SIG-M5 treated with dmso at 0.1 percent for 504 hours (cell line): ENCODE data around the gene HPSE2.
"Not testable (repeated sequence)": the region's sequence is repeated elsewhere in the genome, so short reads cannot be mapped to it uniquely, and the experiment has no call there.

Source experiments
- DNase-seq: peaks from one replicate; lab custom pipeline; 2025; ENCODE audit not compliant: unreplicated experiment; lab: John Stamatoyannopoulos, UW

HPSE2 gene

DNA sequence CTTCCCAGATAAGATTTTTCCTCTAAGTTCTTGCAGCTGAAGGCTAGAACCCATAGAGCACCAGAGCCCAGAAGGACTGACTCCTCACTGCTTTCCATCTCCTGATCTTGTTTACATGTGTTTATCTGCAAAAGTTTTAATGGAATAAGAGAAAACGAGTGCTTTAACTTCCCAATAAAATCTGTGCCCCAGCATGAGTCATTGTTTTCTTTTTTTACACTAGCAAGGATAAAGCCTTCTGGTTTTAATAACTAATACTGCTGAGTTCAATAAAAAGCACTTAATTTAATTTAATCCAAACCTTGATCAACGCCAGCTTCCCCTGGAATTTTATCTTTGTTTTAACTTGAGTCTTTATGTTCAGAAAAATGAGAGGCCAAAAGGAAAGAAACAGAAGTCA, 227.6 kb downstream of the HPSE2 start:
- DNase-seq: no peak

DNA sequence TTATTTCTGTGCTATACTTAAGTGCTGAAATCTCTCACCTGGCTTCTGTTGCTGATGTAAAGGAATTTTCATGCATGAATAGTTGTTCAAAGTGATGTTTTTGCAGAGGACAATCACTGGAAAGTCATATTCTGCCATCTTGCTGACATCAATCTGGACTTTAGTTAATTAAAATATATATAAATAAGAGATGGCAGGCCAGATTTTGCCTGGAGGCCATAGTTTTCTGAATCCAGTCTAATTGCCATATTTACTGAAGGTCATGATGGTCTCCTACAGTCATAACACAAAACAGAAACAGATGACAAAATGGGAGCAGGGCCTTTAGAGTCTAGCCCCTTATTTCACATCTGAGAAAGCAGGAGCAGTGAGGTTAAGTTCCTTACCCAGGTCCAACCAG, 228.2 kb downstream of the HPSE2 start:
- DNase-seq: no peak

DNA sequence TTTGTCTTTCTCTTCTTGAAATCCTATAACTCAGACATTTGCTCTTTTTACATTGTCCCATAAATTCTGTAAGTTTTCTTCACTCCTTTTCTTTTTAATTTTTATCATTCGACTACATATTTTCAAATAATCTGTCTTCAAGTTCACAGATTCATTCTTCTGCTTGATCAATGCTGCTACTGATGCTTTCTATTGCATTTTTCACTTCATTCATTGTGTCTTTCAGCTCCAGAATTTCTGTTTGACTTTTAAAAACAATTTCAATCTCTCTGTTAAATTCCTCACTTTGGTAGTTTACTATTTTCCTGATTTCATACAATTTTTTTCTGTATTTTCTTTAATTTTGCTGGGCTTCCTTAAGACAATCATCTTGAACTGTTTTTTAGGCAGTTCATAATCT, 230.4 kb downstream of the HPSE2 start:
- DNase-seq: no peak

DNA sequence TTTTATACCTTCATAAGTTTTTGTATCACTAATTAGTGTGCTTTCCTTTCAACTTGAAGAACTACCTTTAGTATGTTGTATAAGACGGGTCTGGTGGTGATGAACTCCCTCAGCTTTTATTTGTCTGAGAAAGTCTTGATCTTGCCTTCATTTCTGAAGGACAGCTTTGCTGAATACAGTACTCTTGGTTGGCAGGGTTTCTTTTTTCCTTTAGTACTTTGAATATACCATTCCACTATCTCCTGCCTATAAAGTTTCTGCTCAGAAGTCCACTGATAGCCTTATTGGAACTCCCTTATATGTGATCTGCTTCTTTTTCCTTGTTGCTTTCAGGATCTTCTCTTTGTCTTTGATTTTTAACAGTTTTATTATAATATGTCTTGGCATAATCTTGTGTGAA, 230.9 kb downstream of the HPSE2 start:
- DNase-seq: no peak

DNA sequence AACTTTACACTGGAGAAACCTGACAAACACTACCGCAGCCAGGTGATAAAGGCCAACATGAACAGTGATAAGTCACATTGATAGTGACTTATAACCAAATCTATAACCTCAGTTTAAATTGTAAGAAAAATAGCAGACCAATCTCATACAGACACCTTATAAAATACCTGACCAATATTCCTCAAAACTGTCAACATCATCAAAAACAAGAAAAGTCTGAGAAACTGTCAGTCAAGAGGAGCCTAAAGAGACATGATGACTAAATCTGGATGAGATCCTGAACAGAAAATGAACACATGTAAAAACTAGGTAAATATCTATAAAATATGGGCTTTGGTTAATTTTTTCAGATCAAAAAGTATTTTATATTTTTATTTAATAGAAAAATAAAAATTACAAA, 233.3 kb downstream of the HPSE2 start:
- no peak for DNase-seq

DNA sequence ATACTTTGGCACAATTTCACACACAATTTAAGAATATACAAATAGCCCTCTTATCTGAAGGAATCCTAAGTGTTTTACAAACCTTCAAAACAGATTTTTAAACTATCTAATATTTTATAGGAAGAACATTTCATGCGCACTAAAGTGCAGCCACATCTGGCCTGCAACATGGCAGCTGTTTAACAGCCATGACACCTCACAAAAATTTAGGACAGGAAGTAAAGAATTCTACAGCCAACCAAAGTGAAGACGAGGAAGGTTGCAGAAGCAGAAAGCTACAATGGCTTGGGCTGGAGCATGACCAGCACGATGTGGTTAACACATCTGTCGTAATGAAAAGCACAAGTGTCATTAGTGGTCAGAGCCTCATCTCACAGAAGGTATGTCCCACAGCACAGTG, 238.1 kb downstream of the HPSE2 start:
- no peak for DNase-seq

DNA sequence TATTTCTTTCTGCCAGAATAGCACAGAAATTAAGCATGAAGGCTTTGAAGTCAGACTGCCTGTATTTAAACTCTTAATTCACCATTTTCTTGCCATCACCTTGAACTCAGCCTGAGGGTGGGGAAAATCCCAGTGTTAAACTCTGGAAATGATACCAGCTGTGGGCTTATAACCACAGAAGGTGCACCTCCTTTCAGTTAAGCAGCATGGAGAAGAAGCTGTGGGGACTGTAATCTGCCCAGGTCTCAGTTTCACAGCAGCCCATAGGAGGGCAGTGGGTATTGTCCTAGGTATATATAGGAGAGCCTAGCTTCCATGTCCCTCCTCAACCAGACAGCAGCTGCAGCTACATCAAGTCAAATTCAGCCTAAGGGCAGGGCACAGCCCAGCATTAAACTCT, 241.6 kb downstream of the HPSE2 start:
- DNase-seq: no peak

DNA sequence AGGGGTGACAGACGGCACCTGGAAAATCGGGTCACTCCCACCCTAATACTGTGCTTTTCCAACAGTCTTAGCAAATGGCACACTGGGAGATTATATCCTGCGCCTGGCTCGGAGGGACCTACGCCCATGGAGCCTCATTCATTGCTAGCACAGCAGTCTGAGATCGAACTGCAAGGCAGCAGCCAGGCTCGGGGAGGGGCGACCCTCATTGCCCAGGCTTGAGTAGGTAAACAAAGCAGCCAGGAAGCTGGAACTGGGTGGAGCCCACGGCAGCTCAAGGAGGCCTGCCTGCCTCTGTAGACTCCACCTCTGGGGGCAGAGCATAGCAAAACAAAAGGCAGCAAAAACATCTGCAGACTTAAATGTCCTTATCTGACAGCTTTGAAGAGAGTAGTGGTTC, 251.9 kb downstream of the HPSE2 start:
- DNase-seq: not testable (repeated sequence)

DNA sequence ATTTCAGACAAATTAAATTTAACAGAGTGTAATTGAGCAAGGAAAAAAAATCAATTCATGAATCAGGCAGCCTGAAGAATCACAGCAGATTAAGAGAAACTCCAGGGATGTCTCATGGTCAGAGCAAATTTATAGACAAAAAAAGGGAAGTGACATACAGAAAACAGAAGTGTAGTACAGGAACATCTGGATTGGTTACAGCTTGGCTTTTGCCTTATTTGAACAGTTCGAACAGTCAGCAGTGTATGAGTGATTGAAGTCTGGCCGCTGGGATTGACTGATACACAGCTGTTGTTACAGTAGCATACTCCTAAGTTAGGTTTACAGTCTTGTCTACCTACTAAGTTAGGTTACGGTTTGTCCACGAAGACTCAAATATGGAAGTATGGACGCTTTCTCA, 255.3 kb downstream of the HPSE2 start:
- peak; percentile 41 for DNase-seq

DNA sequence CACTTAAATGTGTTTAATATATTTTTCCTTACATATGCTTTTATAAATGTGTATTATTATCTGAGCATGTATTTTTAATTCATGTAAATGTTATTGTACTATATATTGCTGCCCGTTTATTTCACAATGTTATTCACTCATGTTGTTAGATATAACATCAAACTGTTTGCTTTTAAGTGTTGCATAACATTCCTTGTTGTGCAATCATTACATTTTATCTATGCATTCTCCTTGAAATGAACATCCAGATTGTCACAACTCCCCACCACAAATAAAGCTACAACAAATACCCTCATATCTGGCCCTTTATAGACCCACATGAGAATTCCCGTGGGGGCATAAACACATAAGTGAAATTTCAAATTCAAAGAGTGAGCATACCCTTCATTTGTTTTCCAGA, 264.2 kb downstream of the HPSE2 start:
- no peak for DNase-seq

DNA sequence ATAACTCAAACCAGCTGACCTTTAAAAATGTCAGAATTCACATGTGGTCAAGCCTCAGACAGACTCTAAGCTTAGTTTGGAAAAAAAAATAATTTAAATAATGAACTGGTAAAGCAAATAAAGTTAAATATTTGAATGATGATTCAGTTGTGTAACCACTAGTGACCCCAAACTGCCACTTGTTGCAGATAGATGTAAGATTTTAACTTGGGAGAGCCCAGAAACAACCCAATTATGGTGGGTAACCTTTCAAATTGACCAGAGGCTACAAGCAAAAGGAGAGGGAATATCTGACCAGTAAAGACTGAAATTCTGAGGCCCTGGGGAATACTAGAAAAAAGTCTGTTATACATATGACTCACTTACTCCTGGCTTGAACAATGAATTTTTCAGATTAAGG, 268.1 kb downstream of the HPSE2 start:
- no peak for DNase-seq

DNA sequence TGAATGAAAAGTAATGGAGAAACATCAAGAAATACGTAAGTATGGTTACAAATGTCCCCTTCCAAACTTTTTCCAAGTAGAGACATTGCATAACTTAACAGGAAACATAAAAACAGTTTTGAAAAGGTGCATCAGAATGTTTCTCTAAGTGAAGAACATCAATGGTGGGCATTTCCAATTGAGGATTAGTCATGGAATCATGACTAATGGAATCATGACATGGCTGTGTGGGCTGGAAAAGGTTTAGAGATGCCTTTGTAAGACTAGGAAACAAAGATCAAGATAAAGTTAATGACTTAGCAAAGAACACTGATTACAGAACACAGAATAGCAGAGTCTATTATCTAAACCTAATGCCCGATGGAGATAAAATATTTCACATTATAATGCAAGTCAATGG, 272.0 kb downstream of the HPSE2 start:
- no peak for DNase-seq

DNA sequence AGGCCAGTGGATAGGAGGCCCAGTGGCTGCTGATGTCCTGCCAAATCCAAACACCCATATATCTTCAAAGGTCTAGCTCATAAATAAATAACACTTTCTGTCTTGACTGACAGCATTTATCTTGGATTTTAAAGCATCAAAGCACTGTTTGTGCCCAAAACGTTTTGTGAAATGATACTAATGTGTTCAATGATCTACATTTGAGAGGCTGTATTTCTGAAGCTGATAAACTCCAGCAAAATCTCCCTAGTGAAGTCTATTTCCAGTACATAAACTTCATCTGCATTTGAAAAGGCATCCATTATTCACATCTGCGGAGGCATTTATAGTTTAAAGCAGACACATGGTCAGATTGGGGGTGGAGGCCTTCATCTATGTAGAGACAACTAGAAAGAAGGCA, 276.3 kb downstream of the HPSE2 start:
- DNase-seq: no peak

DNA sequence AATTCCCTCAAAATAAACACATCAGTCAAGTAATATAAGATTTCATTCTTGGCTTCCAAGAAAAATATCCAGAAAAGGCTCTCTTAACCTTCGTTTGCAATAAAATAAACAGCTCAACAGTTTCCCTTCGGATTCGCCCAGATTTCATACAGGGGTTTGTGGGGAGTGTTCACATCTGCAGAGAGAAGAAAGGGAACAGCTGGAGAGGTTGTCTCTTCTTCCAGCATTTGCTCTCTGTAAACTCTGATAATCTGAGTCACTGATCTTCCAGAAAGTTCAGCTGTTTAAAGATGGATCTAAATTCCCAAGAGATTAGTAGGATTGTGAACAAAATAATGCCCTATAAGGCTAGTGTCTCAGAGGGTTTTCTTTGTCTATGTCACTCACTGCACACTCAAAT, 277.9 kb downstream of the HPSE2 start:
- no peak for DNase-seq

DNA sequence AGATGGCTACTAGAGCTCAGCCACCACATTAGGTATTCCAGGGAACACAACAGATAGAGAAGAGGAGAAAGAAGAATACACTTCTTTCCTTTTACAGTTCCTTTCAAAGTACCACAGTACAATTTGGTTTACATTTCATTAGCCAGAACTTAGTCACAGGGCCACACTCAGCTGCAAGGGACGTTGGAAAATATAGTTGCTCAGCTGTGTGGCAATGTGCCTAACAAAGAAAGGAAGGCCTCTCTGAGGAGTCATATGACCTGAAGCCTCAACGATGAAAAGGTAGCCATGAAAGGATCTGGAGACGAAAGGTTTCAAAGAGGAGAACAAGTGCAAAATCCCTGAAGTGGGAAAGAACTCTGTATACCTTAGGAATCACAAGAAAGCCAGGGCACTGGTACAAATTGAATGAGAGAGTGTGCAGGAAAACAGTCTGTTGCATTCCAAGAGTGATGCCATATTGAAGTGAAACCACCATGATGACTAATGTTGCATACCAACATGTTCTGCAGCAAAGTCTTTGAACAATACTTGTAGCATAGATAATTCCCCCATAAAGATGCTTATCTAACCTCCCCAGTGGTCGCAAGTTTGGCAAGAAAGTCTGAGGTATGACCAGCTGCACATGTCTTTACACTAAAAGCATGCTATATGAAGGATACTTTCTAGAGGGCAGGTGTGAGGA, 278.9 kb downstream of the HPSE2 start:
- no peak for DNase-seq

DNA sequence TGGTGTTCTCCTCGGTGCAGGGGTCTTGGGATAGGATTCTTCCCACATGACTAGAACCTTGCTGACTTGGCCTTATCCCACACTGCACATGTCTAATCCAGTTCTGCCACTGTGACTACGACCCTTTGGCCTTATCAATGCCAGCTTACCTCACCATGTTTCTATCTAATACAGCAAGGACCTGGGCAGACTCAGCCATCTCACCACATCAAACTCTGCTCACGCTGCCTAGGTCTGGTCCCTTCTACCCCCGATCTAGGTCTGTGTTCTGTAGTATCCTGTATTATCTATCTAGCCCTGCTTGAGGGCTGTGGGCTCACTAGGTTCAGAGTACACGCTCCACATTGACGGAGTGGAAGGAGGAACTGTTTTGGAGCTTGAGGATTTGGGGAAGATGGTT, 282.4 kb downstream of the HPSE2 start:
- no peak for DNase-seq

DNA sequence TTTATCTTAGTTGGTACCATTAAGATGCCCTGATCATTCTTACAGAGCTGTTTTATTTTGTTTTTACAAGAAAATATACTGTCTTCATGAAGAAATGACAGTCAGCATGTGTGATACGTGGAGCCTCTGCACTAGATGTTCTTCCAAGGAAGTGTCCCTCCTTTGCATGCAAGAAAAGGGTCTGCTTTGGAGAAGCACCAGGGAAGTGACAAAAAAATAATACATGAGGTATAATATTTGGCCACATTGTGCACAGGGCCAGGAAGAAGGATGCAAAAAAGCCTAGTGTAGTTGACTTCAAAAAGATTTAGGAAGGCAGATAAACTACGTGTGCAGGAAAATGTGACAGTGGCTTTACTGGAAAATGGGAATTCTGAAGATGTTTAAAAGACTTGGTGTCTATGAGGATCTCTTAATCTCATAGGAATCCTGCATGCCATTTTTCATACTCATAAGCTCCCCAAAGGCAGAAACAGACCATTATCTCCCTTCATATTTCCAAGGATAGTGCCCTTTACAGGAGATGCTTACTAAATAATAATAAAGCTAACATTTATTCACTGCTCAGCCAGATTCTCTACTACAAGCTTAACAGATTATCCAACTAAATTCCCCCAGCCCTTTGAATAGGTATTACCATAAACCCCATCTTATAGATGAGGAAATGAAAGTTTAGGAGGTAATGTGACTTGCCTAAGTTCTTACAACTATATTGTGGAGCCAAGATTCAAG, 284.2 kb downstream of the HPSE2 start:
- DNase-seq: no peak

DNA sequence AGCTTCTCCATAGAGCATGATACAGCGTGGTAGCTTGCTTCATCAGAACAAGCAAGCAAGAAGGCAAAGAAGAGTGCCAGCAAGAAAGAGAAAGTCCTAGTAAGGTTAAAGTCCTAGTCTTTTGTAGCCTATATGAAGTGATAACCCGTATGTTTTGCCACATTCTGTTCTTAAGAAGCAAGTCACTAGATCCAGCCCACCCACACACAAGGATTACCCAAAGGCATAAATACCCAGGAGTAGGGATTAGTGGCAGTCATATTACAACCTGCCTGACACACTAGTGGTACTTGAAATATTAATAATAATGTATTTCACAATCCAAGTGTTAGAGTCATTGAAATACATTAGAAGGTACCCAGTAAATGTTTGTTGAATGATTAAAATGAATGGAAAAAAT, 285.5 kb downstream of the HPSE2 start:
- DNase-seq: no peak

DNA sequence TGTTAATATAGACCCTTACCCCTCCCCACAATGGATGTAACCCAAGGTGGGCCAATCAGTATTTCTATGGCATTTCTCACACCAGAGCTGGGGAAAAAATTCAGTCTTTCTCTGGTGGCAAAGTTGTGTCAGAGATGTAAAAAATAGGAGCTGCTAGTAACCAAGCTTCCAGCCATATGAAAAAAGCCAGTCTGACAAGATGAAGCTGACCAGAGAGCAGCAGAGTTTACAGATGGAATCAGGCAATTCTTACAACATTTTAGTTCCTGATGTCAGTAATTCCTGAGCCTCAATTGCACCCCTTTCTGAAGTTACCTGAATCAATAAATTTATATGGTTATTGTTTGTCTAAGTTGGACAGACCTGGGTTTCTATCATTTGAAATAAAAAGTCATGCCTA, 286.3 kb downstream of the HPSE2 start:
- DNase-seq: no peak

DNA sequence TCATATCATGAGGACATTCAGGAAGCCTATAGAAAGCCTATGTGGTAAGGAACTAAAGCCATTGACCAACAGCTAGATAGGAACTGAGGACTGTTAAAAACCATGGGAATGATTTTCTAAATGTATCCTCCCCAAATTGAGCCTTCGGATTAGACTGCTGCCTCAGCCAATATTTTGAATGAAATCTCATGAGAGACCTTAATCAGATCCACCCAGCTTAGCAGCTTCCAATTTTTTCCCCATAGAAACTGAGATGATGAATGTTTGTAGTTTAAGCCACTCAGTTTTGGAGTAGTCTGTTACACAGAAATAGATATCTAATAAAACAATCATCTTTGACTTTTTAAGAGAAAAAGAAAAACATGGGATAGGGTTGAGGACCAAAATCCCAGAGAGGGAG, 292.0 kb downstream of the HPSE2 start:
- no peak for DNase-seq

DNA sequence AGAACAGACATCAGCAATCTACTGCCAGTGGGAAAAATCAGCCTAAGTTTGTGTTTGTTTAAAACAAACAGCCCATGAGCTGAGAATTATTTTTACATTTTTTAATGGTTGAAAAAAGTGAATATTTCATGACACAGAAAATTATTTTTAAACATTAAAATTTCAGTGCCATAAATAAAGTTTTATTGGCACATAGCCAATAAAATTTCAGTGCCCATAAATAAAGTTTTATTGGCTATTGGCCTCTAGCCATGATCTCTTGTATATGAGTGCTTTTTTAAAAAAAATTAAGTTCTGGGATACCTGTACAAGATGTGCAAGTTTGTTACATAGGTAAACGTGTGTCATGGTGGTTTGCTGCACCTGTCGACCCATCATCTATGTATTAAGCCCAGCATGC, 305.9 kb downstream of the HPSE2 start:
- DNase-seq: no peak

DNA sequence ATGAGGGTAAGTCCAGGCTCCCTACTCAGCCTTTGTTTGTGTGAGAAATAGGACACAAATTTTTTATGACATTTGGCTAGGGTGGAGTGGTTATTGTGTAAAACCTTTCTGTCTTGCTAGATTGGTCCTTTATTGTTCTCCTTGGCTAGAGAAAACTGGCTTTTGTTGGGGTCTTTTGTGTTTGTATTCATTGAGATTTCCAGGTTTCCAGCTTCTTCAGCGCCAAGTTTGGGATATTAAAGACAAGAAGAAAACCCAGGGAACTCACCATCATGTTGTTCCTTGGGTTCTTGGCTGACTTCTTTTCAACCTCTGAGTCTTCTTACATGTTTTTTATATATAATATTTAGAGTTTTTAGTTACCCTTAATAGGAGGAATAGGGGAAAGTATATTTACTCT, 310.0 kb downstream of the HPSE2 start:
- no peak for DNase-seq

DNA sequence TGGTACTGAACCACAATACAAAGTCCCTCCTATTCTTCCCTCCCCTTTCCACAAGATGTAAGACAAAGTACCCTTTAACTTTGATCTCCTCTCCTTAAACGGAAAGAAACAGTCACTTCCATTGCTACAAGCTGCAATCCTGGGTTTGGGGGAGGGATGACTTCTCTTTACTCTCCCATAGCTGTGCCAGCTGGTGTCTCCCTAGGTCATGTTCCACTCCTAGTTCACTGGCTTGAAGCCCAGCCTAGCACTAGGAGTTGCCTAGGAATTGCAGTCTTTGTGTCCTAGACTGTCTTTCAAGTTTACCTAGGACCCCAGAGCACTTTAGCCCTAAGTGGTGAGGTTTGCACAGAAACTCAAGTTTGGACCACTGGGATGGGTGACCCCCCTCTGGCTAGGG, 311.1 kb downstream of the HPSE2 start:
- no peak for DNase-seq
